LoVo (cell line): ENCODE data around the gene MUSK.
"Not testable (repeated sequence)": the region's sequence is repeated elsewhere in the genome, so short reads cannot be mapped to it uniquely, and the experiment has no call there.

Experiments
- DNase-seq: peaks from one replicate; pipeline ENCODE4 v3.0.0-alpha.2; 2016; ENCODE audit warnings: low spot score

MUSK gene

GRCh38 chr9:110812886-110813285 is 144.3 kb downstream of the MUSK start:
- no peak for DNase-seq

- DNase-seq: peak; percentile 14
Observed at GRCh38 chr9:110814159-110814558, 145.6 kb downstream of the MUSK start.

DNA sequence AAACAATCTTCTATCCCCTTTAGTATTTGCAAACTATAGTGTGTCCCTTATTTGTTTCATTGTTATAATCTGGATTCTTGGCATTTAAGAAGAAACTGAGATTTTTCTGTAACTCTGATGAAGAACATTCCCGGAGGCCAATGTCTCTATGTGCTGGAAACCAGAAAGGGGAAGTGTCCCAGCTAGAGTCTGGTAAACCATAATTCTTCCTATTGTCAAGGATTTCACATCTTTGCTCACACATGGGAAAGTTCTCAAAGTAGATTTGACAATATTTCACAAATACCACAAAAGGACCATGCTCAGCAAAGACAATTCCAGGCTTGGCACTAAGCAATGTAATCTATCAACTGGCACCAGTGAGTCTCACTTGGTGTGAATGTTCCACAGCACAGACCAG is 146.8 kb downstream of the MUSK start:
- DNase-seq: no peak

GRCh38 chr9:110820381-110820780 is 151.8 kb downstream of the MUSK start:
- DNase-seq: no peak

GRCh38 chr9:110821064-110821463 is 152.5 kb downstream of the MUSK start:
- DNase-seq: no peak

GRCh38 chr9:110825129-110825528 is 156.5 kb downstream of the MUSK start:
- DNase-seq: not testable (repeated sequence)

GRCh38 chr9:110825950-110826349 is 157.4 kb downstream of the MUSK start:
- DNase-seq: no peak

DNA sequence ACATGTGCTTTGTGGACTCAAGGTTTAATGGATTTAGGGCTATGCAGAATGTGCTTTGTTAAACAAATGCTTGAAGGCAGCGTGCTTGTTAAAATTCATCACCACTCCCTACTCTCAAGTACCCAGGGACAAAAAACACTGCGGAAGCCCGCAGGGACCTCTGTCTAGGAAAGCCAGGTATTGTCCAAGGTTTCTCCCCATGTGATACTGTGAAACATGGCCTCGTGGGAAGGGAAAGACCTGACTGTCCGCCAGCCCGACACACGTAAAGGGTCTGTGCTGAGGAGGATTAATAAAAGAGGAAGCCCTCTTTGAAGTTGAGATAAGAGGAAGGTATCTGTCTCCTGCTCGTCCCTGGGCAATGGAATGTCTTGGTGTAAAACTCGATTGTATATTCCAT is 157.8 kb downstream of the MUSK start:
- DNase-seq: not testable (repeated sequence)

- no peak for DNase-seq
Observed at GRCh38 chr9:110828264-110828663, 159.7 kb downstream of the MUSK start.

- DNase-seq: no peak
Observed at GRCh38 chr9:110830495-110830894, 161.9 kb downstream of the MUSK start.

DNA sequence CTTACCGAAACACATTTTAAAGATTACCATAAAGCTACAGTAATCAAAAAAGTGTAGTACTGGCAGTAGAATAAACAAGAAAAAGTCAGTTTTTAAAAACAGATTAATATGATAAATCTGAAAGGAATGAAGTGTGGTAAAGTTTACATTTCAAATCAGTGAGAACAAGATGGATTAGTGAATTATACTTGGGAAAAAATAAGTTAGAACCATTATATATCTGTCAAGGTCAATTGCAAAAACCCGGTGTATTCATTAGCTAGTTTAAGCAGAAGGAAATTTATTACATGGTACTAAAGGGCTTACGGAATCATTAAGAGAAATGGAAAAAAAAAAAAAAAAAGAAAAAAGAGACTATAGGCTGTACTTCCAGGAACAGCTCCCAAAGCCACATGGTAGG is 164.3 kb downstream of the MUSK start:
- DNase-seq: no peak

GRCh38 chr9:110835404-110835803 is 166.8 kb downstream of the MUSK start:
- DNase-seq: peak; percentile 10

DNA sequence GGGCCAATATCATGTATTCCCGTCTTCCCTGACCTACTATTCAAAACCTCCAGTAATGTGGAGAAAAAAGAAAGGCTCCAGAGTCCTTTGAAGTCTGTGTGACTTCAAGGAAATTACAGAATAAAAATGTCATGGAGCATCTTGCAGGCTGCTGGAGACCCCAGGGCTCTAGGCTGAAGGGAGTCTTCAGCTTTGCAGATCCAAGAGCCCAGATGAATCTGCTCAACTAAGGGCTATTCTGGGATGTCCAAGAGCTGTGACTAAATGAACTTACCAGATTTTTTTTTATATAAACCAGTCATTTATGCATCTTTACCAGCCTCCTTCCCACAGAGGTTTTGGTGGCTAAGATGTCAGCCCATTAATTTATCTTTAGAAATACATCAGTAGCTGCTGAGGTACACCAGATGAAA is 167.3 kb downstream of the MUSK start:
- DNase-seq: no peak

GRCh38 chr9:110837401-110838005 is 168.9 kb downstream of the MUSK start:
- no peak for DNase-seq

DNA sequence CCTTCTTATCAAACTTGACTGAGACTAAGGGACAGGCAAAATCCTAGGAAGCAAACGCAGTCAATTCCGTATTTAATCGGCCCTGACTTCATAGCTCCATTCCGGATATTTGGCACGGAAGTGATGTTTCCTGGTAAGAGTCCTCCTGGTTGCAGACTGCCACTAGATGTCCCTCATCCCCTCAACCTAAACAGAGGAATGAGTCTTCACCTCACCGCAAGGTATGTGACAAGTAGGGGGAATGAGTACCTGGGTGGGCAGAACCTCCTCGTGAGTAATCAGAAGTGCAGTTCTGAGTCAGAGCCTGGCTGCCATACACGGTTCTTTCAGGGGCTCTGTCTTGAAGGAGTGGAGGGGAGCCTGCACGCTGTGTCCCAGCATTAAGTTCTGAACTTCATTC is 173.6 kb downstream of the MUSK start:
- no peak for DNase-seq

DNA sequence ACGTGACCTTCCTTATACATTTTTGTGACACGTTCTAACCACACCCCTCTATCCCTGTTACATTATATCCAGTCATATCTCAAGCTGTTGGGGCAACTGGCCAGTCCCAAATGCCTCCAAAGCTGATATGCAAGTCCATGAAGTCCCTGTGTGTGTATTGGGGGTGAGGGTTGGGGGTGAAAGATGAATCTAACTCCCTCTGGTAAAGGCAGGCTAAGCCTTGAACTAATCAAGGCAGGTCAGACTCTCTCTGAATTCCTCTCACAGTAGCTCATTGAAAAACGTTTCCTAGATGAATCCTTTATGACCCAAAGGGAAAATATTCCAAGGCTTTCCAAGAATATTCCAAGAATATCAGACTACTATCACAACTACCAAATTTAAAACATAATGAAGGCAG is 174.4 kb downstream of the MUSK start:
- no peak for DNase-seq

- no peak for DNase-seq
Observed at GRCh38 chr9:110844121-110844520, 175.5 kb downstream of the MUSK start.

DNA sequence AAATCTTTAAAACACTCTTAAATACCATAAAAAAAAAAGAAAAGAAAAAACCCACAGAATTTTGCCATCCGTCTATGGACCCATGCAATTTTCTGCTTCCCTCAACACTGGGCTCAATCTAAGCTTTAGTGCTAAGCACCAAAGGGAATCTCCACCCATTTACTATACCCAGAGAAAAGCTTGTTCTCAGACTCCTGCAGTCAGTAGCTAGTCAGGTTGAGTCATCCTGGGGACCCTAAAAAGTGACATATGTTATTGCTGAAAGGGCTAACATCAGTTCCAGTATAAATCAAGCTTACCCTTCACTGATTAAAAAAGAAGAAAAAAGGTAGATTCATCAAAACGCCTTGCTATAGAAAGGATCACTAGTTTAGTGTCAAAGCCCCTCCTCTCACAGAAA is 177.6 kb downstream of the MUSK start:
- DNase-seq: no peak

DNA sequence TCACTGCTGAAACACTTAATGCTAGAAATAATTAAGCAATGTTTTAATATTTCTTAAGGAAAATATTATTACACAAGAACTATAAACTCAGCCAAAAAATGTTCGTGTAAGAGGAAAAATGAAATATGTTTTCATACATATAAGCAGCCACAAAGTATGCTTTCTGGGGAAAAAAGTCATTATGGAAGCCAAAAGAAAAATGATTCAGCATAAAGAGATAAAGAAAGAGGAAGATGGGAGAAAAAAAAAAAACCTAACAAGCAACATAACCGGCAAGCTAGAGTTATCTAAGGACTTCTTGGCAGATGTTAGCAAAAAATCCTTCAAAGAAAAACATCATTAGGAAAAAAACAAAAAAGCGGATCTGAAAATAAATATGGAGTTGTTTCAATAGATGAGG is 179.1 kb downstream of the MUSK start:
- no peak for DNase-seq

DNA sequence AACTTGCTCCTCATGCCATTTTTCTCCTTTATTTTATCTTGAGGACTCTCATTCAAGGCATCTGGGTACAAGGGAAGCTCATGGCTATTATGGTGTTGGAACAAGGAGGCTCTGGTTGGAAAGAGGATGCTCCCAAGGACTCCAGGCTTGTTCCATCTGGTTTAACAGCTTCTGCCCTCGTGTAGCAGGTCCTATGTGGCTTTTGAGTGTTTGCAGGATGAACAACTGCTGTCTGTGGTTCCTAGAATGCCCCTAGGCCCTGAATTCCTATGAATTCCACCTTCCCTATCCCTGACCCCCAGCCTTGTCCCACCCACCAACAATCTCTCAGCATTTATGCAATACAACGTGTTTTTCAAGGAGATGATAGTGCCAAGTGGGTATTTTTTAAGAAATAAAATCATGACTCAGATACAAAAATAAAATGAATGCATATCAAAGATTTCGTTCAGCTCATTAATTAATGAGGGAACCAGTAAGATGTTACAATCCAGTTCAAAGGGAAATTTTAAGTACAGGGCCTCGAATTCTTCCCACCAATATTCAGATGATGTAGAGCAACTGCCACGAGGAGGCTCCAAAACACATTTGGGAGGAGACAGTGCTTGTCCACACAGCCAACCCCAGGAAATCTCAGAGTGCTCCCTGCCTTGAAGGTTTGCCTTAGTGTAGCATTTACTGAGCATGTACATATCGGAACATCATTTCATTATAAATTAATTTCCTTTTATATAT is 182.0 kb downstream of the MUSK start:
- no peak for DNase-seq
